Measurements from ENCODE around the gene PRKCA. TPM values are rescaled to one million over a fixed set of nuclear protein-coding genes. Genes with fewer than 3 reads are reported as not detected.
"Not testable (repeated sequence)": the region's sequence is repeated elsewhere in the genome, so short reads cannot be mapped to it uniquely, and the experiment has no call there.

Gene PRKCA
- total RNA-seq, 1 experiment from 2014 or later: 26.8 TPM

DNA sequence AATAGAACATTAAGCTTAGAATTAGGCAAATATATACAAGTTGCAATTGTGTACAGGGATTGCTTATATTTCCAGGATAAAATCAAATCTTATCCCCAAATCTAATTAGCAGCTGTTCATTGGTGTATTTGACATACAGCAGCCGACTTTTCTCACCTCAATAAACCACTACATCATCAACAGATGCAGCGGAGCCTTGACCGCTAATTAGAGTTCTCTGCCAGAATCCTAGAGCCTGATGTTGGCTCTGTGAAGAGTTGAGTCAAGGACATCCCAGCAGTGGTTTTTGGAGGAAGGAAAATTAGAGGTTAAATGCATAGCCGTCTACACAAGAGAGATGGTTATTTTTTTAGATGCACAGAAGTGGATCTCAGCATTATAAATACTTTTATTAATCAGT is 310.6 kb downstream of the PRKCA start:
- DNase-seq (ENCODE audit: low read depth): no peak

DNA sequence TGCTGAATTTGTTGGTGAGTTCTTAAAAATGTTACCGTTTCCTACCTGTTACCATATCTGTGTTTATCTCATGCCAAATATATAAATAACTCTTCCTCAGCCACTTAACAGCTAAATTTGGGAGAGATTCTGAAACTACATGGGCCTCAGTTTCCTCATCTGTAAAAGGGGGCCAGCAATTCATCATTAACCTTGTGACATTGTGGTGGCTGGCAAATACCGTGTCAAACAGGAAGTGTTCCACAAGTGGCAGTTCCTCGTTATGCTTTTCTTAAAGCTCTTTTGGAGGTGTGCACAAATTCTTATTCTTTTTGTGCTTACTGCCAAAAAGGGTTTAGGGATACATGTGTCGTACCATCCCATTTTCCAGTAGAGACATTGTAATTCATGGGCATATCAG is 312.1 kb downstream of the PRKCA start:
- no peak for DNase-seq (ENCODE audit: low read depth)

GRCh38 chr17:66619206-66619605 is 316.8 kb downstream of the PRKCA start:
- no peak for DNase-seq (ENCODE audit: low read depth)

DNA sequence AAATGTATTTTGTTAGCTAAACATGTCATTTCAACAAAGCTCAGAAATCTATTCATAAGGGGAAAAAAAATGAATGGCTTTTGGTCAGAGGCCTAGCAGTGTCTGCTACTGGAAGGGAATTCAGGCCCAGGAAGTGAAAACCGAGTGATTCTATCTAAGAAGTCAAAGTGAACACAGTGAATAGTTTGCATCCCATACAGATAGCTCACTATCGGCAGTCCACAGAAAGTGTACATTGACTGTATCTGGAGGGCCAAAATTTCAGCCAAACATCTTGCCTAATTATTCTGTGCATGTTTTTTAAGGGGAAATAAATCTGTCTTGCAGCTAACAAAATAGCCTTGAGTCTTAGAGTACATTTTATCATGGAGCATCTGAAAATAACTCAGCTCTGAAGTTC is 318.1 kb downstream of the PRKCA start:
- no peak for DNase-seq (ENCODE audit: low read depth)

GRCh38 chr17:66624630-66625029 is 322.2 kb downstream of the PRKCA start:
- not testable (repeated sequence) for DNase-seq (ENCODE audit: low read depth)

GRCh38 chr17:66625311-66625767 is 322.9 kb downstream of the PRKCA start:
- peak; percentile 36 for DNase-seq (ENCODE audit: low read depth)

DNA sequence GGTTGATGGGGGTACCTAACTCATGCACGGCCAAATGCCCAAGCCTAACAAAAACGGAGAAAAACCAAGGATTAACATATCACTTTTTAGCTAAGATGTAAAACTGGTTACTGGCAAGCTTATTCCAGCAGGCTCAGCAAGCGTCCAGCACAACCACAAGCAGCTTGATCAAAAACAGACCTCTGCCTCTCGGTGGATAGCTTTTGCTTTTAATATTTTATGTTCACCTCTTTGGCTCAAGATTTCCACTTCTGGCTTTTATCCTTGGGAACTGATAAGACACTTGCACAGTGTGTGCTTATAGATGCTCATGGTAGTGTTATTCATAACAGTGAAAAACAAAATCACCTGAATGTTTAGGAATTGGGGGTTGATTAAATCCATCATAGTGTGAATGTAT is 325.6 kb downstream of the PRKCA start:
- DNase-seq (ENCODE audit: low read depth): no peak

DNA sequence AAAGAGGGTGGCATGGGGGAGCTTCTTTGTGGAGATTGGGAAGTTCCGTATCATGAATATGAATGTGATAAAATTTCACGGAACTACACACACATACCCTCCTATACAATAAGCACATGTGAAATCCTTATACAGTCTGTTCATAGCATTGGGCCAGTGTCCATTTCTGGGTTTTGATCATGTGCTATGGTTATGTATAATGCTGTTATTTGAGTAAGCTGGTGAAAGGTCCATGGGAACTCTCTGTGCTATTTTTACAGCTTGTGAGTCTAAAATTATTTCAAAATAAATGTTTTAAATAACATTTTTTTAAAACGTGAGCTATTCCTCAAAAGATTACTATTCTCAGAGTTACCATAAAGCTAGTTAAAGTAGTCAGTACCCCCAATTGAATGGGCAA is 327.3 kb downstream of the PRKCA start:
- DNase-seq (ENCODE audit: low read depth): no peak

DNA sequence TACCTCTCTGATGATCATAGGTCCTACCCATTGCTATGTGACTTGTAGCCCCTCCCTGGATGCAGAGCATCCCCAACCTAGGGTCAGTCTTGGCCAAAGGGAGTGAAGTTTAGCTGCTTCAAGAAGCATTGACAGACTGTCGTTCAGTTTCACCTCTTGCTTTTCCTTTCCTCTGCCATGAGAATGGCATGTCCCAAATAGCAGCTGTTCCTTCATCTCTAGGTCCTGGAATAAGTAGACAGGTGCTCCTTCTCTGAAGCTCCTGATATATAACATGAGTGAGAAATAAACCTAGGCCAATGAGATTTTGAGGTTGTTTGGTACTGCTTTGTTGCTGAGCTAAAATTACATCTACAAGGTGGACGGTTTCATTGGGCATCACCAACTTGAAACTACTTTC is 328.0 kb downstream of the PRKCA start:
- DNase-seq (ENCODE audit: low read depth): no peak

- no peak for DNase-seq (ENCODE audit: low read depth)
Observed at GRCh38 chr17:66630828-66631472, 328.5 kb downstream of the PRKCA start.

DNA sequence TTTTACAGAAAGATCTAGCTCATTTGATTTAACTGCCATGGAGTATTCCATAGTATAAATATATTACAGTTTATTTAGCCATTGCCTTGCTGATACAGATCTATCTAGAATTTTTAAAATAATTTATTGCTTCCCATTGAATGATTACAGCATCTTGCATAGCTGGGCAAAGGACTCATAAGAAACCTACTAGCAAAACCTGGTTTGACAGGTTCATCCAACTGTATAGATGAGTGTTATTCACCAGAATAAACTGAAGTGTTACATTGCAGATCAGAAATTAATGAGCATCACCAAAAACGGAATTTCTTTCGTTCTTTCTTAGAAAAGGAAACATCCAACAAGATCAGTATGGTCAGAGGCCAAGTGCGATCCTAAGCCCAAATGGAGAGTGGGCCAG is 330.3 kb downstream of the PRKCA start:
- no peak for DNase-seq (ENCODE audit: low read depth)

GRCh38 chr17:66633317-66633965 is 331.0 kb downstream of the PRKCA start:
- DNase-seq (ENCODE audit: low read depth): peak; percentile 43

DNA sequence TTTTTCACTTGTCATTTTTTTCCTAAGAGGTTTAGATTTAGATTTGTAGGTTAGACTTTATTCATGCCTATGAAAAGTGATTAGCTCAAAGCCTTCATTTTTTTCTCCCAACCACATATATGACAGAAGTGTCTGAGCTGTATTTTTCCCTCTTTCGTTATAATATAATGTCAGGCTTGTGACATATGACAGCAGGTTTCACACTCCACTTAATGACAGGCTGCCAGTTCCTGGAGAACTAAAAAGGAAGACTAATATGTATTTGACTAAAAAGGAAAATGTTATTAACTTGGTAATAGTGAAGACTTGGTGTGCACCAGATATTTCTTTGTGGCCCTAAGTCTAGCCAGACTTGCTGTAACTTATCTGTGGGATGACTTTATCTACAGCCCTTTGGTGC is 331.8 kb downstream of the PRKCA start:
- DNase-seq (ENCODE audit: low read depth): no peak

- no peak for DNase-seq (ENCODE audit: low read depth)
Observed at GRCh38 chr17:66635386-66636045, 333.1 kb downstream of the PRKCA start.

DNA sequence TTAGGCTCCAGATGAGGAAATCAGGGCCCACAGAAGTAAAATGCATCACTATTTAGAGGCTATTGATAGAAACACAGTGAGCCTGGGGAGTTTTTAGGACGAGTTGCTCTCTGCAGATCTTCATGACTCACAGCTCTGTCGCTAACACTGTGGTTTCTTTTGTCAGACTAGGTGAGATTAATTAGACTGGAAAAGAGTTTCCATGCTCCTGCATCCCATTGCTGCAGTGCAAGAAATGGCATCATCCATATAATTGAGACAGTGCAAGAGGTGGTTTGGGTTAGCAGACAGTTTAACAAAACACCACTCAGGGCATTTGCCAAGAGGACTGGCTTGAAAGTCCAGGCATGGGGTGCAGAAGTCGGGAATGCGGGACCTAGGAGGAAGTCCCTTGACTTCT is 333.7 kb downstream of the PRKCA start:
- peak; percentile 56 for DNase-seq (ENCODE audit: low read depth)

- no peak for DNase-seq (ENCODE audit: low read depth)
Observed at GRCh38 chr17:66637491-66637890, 335.1 kb downstream of the PRKCA start.

GRCh38 chr17:66638707-66639479 is 336.5 kb downstream of the PRKCA start:
- no peak for DNase-seq (ENCODE audit: low read depth)

GRCh38 chr17:66643815-66644710 is 341.6 kb downstream of the PRKCA start:
- DNase-seq (ENCODE audit: low read depth): no peak

- DNase-seq (ENCODE audit: low read depth): no peak
Observed at GRCh38 chr17:66645259-66645658, 342.8 kb downstream of the PRKCA start.

- no peak for DNase-seq (ENCODE audit: low read depth)
Observed at GRCh38 chr17:66647391-66647983, 345.1 kb downstream of the PRKCA start.

Measured in LHCN-M2 (cell line).